IgD-negative memory B cell (primary cell): ENCODE measurements around the gene MMP28. TPM values are rescaled to one million over a fixed set of nuclear protein-coding genes. Genes with fewer than 3 reads are reported as not detected.

Experiments
- H3K27ac Mint-ChIP-seq, 3 donors: one replicate each; pipeline ENCODE4 v1.8.0; 2020 to 2022; ENCODE audit warnings: mild to moderate bottlenecking in 3 of 3, mixed read lengths in 3 of 3, moderate library complexity in 1 of 3
- H3K27me3 Mint-ChIP-seq: one replicate; pipeline ENCODE4 v1.8.0; 2021; ENCODE audit warnings: mixed read lengths
- H3K36me3 Mint-ChIP-seq: one replicate; pipeline ENCODE4 v1.8.0; 2020; ENCODE audit warnings: mild to moderate bottlenecking, mixed read lengths
- H3K4me1 Mint-ChIP-seq, 3 donors: one replicate each; pipeline ENCODE4 v1.8.0; 2020 to 2022; ENCODE audit warnings: mixed read lengths in 3 of 3, mild to moderate bottlenecking in 1 of 3
- H3K4me3 Mint-ChIP-seq, 4 donors: one replicate each; pipeline ENCODE4 v1.8.0; 2020 to 2022; ENCODE audit warnings: mild to moderate bottlenecking in 4 of 4, mixed read lengths in 4 of 4, moderate library complexity in 3 of 4
- H3K9me3 Mint-ChIP-seq, 3 donors: one replicate each; pipeline ENCODE4 v1.8.0; 2020 to 2021; ENCODE audit warnings: mixed read lengths in 3 of 3, mild to moderate bottlenecking in 1 of 3
- polyA plus RNA-seq: library from polyadenylated mRNA; unstranded; fragments of 300-500 nt; fragmentation: Illumina TruSeq; gene quantifications from one replicate; pipeline ENCODE4 v1.2.3, GENCODE V29; 2021

Gene MMP28
- polyA plus RNA-seq, 1 donor from 2014 or later: 0.49 TPM

DNA sequence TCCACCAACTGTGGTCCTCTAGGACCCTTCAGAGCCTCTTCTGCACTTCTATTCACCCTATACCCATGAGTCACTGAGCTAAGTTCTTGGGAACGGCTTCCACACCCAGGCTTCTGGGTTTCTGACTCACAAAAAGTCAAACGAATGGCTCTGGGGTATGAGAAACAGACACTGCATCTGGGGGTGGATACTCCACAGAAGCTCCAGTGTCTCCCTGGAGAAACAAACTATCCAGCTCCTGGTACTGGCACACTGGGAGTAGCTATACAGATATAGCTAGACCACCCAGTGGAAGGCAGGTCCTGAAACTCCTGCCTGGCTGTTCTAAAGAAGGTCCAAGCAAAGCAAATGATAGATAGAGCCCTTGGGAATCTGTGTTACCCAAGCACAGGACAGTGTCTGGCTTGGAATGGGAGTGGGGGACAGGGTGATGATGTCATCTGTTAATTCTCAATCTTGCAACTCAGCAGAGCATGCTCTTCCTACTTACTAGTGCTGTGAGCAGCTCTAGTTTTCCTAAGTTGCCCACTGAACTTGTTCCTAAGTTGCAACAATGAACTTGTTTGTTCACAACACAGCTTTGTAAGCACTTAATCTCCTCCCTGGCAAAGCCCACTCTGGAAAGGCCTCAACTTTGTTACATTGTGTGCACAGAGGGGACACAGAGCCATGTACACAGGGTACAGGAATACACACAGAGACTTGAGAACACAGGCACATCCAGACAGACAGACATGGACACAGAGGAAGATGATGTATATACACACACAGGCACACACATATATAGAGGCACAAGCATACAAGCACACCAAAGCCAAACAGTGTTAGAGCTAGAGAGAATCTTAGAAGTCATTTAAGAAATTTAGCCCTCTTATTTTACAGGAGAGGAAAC is 6.7 kb downstream of the MMP28 start:
- peaks cover 0 to 3% (median 0%) of the 10 kb centered on the region in 3 donors for H3K4me1 Mint-ChIP-seq
- H3K27me3 Mint-ChIP-seq: peaks cover 11% of the 10 kb centered on the region
- no peak overlapping the region for H3K4me3 Mint-ChIP-seq
- H3K9me3 Mint-ChIP-seq: no peaks in the 10 kb centered on the region
- H3K27ac Mint-ChIP-seq: no peak overlapping the region
- no peaks in the 10 kb centered on the region for H3K36me3 Mint-ChIP-seq

GRCh38 chr17:35786941-35787432 is 8.5 kb downstream of the MMP28 start:
- H3K4me1 Mint-ChIP-seq: no peaks in the 10 kb centered on the region
- no peaks in the 10 kb centered on the region for H3K9me3 Mint-ChIP-seq
- H3K4me3 Mint-ChIP-seq: no peak overlapping the region
- H3K36me3 Mint-ChIP-seq: no peaks in the 10 kb centered on the region
- H3K27ac Mint-ChIP-seq: peak overlapping the region in 1 of 3 donors; percentile 83
- peaks cover 6% of the 10 kb centered on the region for H3K27me3 Mint-ChIP-seq

DNA sequence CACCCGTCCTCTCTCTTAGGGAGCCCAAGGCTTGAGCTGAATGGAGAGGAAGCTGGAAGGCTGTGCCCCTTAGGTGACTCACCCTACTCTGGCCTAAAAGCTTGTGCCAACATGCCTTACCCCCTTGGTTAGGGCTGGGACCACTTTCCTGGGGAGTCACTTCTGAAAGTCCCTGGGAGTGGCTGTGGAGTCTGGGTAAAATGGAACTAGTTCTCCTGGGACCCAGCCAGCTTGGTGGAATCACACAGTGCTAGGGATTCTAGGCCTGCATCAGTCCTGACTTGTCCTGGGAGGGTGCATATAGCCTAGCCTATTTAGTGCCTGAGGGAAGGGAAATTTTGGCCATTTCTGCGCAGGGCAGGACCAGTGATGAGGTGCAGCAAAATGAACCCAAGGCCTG is 10.5 kb downstream of the MMP28 start:
- Mint-ChIP-seq H3K9me3 (no peaks in the 10 kb centered on the region), H3K4me3 (no peak overlapping the region), H3K36me3 (no peaks in the 10 kb centered on the region), H3K27me3 (peaks cover 2% of the 10 kb centered on the region), H3K27ac (no peak overlapping the region), H3K4me1 (no peaks in the 10 kb centered on the region)

DNA sequence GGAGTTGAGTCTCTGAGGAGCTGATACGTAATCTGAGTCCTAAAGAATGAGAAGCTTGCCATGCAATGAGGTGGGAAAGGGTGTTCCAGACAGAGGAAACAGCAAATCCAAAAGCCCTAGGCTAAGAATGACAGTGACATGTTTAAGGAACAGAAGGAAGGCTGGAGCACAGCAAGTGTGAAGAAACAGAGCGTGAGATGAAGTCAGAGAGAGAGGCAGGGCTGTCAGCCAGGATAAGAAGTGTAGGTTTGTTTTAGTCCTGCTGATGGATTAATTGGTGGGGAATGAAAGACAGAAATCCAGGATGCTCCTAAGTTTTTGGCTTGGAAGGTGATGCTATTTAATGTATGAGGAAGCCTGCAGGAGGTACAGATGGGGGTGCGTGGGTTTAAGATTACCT is 14.5 kb downstream of the MMP28 start:
- H3K27me3 Mint-ChIP-seq: peaks cover 7% of the 10 kb centered on the region
- H3K4me3 Mint-ChIP-seq: peak overlapping the region in 1 of 4 donors; percentile 69
- H3K36me3 Mint-ChIP-seq: no peaks in the 10 kb centered on the region
- H3K4me1 Mint-ChIP-seq: no peaks in the 10 kb centered on the region
- H3K9me3 Mint-ChIP-seq: no peaks in the 10 kb centered on the region
- H3K27ac Mint-ChIP-seq: no peak overlapping the region

DNA sequence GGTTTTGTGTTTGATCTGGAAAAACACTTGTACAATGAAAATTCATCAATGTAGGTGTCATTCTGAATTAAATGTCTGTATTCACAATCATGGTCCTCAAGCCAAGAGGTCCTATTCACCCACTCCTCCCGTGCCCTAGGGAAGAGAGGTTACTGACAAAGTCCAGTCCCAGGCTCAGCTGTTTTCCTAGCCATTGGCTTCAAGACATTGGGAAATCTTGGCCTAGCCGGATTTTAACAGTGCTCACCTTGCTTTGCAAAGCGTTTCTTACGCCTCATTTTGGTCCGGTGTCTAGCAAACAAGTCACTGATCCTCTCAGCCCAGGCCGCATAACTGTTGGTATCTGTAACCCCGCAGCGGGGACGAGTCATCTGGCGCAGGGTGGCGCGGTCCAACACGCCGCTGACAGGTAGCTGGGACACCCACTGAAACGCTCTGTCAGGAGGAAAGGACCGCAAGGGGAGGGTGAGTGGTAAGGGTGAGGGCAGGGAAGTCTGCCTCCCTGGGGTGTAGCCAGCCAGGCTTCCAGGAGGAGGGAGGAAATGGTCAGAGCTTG is 16.7 kb downstream of the MMP28 start:
- H3K4me3 Mint-ChIP-seq: no peak overlapping the region
- no peaks in the 10 kb centered on the region for H3K36me3 Mint-ChIP-seq
- peaks cover 10% of the 10 kb centered on the region for H3K27me3 Mint-ChIP-seq
- peaks cover 0 to 1% (median 0%) of the 10 kb centered on the region in 3 donors for H3K4me1 Mint-ChIP-seq
- no peaks in the 10 kb centered on the region for H3K9me3 Mint-ChIP-seq
- H3K27ac Mint-ChIP-seq: no peak overlapping the region

- Mint-ChIP-seq H3K9me3 (no peaks in the 10 kb centered on the region), H3K4me3 (no peak overlapping the region), H3K27me3 (peaks cover 9% of the 10 kb centered on the region), H3K4me1 (peaks cover 0 to 2% (median 0%) of the 10 kb centered on the region in 3 donors), H3K36me3 (no peaks in the 10 kb centered on the region), H3K27ac (peak overlapping the region in 1 of 3 donors; percentile 59)
These were observed 19.9 kb downstream of the MMP28 start for GRCh38 chr17:35775583-35775982.

DNA sequence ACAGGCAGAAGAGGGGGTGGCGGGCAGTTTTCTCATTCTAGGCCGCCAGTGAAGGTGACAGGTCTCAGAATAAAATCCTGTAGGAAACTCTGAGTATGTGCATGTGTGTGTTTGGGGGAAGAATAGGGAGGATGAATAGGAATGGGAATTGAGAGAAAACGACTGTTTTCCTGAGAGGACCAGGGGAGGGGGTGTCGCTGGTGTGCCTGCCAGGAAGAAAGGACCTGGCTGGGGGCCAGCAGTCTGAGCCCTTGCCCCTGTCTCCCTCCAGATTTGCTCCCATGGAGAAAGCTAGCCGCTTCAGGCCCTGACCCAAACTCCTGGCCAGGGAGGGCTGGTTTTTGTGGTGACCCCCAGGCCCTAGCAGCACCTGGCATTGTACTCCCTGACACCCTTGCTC is 20.4 kb downstream of the MMP28 start:
- Mint-ChIP-seq H3K4me3 (no peak overlapping the region), H3K36me3 (no peaks in the 10 kb centered on the region), H3K27ac (no peak overlapping the region), H3K27me3 (peaks cover 9% of the 10 kb centered on the region), H3K4me1 (peaks cover 0 to 2% (median 0%) of the 10 kb centered on the region in 3 donors), H3K9me3 (no peaks in the 10 kb centered on the region)

DNA sequence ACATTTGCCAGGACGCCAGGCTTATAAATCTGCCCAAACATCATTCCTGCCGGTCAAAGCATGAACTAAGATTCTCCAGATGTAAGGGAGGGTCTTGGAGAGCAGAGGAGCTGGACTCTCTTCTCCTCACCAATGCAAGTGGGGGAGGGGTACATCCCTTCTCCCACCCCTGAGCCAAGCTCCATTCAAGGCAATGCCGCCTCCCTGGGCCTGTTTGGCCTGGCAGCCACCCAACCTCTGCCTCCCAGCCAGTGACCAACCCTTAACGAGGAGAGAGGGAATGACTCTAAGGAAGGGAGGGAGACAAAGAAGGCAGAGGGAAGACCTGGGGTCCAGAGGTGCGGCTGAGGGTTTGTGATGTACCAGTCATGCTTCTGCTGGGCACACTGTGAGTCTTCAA is 20.9 kb downstream of the MMP28 start:
- Mint-ChIP-seq H3K27me3 (peaks cover 9% of the 10 kb centered on the region), H3K4me1 (peaks cover 0 to 2% (median 0%) of the 10 kb centered on the region in 3 donors), H3K9me3 (no peaks in the 10 kb centered on the region), H3K4me3 (no peak overlapping the region), H3K27ac (no peak overlapping the region), H3K36me3 (no peaks in the 10 kb centered on the region)

DNA sequence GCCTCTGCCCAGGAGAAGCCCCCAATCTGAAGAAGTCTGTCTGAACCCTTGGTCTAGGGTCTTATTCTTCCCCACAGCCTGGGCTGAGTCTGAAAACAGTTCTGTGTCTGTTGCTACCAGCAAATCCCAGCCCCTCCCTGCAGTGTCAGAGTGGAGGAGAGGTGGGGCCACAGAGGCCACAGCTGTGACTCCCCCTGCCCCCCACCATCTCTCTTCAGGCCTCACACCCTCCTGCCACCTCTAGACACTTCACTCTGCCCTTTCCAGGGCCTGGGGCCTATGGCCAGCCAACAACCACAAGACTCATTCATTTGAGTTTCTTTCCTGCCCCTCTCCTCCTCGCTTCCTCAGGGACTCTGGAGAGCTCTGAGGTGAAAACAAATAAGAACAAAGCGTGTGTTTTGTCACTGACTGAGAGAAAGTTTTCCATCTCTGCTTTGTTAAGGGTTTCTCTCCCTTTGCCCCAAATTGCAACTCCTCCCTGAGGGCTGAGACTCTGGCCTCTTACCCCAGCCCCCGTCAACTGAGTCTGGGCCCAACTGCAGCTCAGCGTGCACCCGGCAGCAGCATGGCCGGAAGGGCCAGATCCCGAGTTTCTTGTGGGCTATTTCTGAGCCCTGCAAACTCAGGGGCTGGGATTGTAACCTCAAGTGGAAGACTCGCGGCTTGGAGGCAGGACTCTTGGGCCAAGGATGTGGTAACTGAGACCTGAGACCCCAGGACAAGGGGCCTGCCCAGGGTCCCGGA is 21.6 kb downstream of the MMP28 start:
- Mint-ChIP-seq H3K27me3 (peaks cover 11% of the 10 kb centered on the region), H3K36me3 (no peaks in the 10 kb centered on the region), H3K4me3 (no peak overlapping the region), H3K9me3 (no peaks in the 10 kb centered on the region), H3K27ac (peak overlapping the region in 1 of 3 donors; percentile 17), H3K4me1 (peaks cover 0 to 2% (median 0%) of the 10 kb centered on the region in 3 donors)

DNA sequence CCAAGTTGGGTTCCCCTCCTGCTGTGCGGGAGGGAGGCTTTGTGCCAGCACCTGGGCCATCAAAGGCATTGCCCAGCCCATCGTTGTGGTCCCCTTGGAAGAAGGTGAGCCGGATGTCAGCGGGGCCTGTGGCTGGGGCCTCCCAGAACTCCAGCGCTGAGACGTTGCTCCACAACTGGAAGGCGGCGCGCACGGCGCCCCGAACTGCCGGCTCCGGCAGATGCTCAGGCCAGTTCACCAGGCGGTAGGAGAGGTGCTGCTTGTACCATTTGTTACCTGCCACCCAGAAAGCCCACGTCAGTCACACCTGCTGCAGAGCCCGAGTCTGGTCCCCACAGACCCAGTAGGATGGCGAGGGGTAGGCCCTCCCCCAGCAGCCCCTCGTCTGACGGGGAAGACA is 22.3 kb downstream of the MMP28 start:
- Mint-ChIP-seq H3K27ac (no peak overlapping the region), H3K4me3 (no peak overlapping the region)

DNA sequence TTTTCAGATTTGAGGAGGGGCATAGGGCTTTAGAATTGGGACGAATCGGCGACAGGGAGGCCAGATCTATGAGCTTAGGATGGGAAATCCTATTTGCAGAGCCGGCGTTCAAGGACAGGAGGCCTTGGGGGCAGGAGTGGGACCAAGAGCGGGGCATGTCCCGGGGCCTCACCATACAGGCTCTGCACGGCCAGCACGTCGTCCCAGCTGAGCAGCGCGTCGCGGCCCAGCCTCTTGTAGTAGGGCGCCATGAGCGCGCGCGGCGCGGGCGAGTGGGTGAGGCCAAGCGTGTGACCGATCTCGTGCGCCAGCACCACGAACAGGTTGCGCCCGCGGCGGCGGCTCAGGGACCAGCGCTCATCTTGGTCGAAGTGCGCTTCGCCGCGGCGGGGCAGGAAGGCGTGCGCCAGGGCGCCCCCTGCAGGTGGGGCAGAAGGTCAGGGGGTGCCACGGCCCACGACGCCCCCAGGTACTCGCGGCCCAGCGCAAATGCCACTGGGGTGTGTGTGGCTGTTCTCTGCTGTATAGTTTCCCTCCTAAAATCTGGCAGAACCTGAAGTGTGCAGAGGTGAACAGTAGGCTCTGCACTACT is 25.4 kb downstream of the MMP28 start:
- Mint-ChIP-seq H3K27me3 (peaks cover 6% of the 10 kb centered on the region), H3K4me3 (no peak overlapping the region), H3K36me3 (no peaks in the 10 kb centered on the region), H3K9me3 (no peaks in the 10 kb centered on the region), H3K4me1 (peaks cover under 1 to 6% (median 2%) of the 10 kb centered on the region in 3 donors), H3K27ac (no peak overlapping the region)

More for the DNA sequence above, 22.3 kb downstream of the MMP28 start:
- H3K27me3 Mint-ChIP-seq: peaks cover 10% of the 10 kb centered on the region
- H3K9me3 Mint-ChIP-seq: no peaks in the 10 kb centered on the region
- H3K4me1 Mint-ChIP-seq: peaks cover 0 to 2% (median 0%) of the 10 kb centered on the region in 3 donors
- no peaks in the 10 kb centered on the region for H3K36me3 Mint-ChIP-seq

- Mint-ChIP-seq H3K36me3 (no peaks in the 10 kb centered on the region), H3K4me1 (peaks cover 1 to 6% (median 6%) of the 10 kb centered on the region in 3 donors), H3K4me3 (no peak overlapping the region), H3K9me3 (no peaks in the 10 kb centered on the region), H3K27me3 (peaks cover 4% of the 10 kb centered on the region), H3K27ac (peak overlapping the region in 1 of 3 donors; percentile 53)
These were observed 26.6 kb downstream of the MMP28 start for GRCh38 chr17:35768797-35769196.

DNA sequence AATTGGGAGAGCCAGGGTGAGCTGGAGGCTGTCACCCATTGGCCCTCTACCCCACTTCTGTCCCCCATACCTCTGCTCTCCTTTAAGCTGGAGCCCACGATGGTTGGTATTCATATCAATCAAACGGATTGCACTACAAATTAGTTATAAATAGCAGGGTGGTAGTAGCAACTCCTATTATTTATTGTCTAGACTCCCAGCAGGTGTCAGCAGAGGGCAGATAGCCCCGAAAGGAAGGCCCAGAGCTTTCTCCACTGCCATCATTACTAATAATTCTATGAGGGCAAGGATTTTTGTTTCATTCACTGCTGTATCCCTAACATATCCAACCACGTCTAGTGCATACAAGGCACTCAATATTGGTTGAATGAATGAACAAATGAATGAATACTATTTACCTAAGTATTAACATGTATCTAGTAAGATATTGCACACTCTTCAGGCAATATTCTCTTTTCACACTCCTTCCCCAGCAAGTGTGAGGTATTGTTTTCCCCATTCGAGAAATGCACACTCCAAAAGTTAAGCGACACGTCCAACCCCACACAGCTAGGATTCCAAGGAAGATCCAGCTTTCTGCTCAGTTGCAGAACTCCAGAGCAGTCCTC is 28.4 kb downstream of the MMP28 start:
- peaks cover 0 to 6% (median 6%) of the 10 kb centered on the region in 3 donors for H3K4me1 Mint-ChIP-seq
- no peaks in the 10 kb centered on the region for H3K9me3 Mint-ChIP-seq
- peak overlapping the region in 1 of 4 donors; percentile 54 for H3K4me3 Mint-ChIP-seq
- peaks cover 2% of the 10 kb centered on the region for H3K27me3 Mint-ChIP-seq
- no peaks in the 10 kb centered on the region for H3K36me3 Mint-ChIP-seq
- H3K27ac Mint-ChIP-seq: peak overlapping the region in 1 of 3 donors; percentile 67

- H3K27ac Mint-ChIP-seq: peak overlapping the region in 1 of 3 donors; percentile 67
- H3K27me3 Mint-ChIP-seq: peaks cover 2% of the 10 kb centered on the region
- H3K4me3 Mint-ChIP-seq: peak overlapping the region in 1 of 4 donors; percentile 54
- no peaks in the 10 kb centered on the region for H3K9me3 Mint-ChIP-seq
- H3K36me3 Mint-ChIP-seq: no peaks in the 10 kb centered on the region
- H3K4me1 Mint-ChIP-seq: peaks cover 0 to 6% (median 6%) of the 10 kb centered on the region in 3 donors
These were observed 29.0 kb downstream of the MMP28 start for GRCh38 chr17:35766489-35766877.
